ENCODE measurements around the gene AGPAT2.
"Not testable (repeated sequence)": the region's sequence is repeated elsewhere in the genome, so short reads cannot be mapped to it uniquely, and the experiment has no call there.

The AGPAT2 gene

GRCh38 chr9:136720251-136720897, 33.1 kb upstream of the AGPAT2 start:
- DNase-seq: no peak

GRCh38 chr9:136719195-136719880, 32.1 kb upstream of the AGPAT2 start:
- DNase-seq: no peak

GRCh38 chr9:136718345-136719194, 31.3 kb upstream of the AGPAT2 start:
- DNase-seq: no peak

DNA sequence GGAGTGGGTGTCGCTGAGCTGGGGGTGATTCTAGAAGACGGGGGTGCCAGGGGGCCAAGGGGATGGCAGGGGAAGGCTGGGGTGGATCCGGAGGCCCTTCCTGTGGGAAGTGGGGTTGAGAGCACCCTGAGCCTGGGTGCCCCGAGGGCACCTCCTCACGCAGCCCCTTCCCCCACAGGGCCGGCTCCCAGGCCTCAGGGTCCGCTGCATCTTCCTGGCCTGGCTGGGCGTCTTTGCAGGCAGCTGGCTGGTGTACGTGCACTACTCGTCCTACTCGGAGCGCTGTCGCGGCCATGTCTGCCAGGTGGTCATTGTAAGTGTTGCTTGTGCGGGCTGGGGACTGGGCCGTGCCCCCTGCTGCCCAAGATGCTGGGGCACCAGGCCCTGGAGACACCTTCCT, 30.1 kb upstream of the AGPAT2 start:
- DNase-seq: no peak

GRCh38 chr9:136714893-136715274, 27.6 kb upstream of the AGPAT2 start:
- DNase-seq: no peak

DNA sequence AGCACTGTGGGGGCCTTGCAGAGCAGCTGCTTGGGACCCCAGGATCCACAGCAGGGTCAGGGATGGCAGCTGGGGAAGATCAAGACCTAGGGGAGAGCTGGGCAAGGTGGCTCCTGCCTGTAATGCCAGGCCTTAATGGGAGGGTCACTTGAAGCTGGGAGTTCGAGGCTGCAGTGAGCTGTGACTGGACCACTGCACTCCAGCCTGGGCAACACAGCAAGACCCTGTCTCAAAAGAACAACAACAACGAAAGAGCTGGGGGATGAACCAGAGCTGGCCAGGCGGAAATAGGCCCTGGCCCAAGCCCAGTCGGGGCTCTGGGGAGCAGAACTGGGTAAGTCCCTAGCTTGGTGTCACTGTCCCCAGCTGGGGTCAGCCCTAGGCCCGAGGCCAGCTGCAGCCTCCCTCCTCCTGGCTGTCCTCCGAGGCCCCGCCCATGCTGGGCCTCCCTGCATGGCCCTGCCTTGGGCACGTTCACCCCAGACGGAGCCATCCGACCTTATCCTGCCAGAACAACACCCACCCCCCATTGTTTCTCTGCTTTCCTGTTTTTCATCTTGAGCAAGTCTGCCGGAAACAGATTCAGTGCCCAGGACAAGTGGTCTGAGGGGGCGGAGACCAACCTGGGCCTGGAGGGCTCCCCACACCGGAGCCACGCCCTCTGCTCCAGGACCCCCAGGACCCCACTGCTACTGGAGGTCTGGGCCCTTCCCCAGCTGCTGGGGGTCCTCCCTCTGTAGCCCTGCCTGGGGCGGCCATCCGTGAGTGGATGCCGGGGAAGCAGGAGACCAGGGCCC, 27.0 kb upstream of the AGPAT2 start:
- DNase-seq: no peak

- DNase-seq: no peak
Observed at GRCh38 chr9:136713550-136713949, 26.3 kb upstream of the AGPAT2 start.

- DNase-seq: no peak
Observed at GRCh38 chr9:136712690-136713544, 25.7 kb upstream of the AGPAT2 start.

GRCh38 chr9:136711751-136712689, 24.8 kb upstream of the AGPAT2 start, which contains the start of gene DIPK1B:
Gene DIPK1B (plus strand): TSS chr9:136712572. CDS start chr9:136712666, 94 bp downstream.
- no peak for DNase-seq

DNA sequence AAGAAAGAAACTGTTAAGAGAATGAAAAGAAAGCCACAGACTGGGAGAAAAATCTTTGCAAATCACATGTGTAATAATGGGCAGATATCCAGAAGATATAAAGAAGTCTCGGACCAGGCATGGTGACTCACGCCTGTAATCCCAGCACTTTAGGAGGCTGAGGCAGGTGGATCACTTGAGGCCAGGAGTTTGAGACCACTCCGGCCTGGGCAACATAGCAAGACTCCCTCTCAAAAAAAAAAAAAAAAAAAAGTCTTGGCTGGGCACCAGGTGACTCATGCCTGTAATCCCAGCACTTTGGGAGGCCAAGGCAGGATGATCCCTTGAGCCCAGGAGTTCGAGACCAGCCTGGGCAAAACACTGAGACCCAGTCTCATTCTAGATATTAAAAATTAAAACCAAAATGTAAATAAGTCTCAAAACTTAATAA, 24.0 kb upstream of the AGPAT2 start:
- DNase-seq: not testable (repeated sequence)

- DNase-seq: no peak
Observed at GRCh38 chr9:136710543-136710942, 23.3 kb upstream of the AGPAT2 start.

GRCh38 chr9:136709454-136710109, 22.3 kb upstream of the AGPAT2 start:
- no peak for DNase-seq

DNA sequence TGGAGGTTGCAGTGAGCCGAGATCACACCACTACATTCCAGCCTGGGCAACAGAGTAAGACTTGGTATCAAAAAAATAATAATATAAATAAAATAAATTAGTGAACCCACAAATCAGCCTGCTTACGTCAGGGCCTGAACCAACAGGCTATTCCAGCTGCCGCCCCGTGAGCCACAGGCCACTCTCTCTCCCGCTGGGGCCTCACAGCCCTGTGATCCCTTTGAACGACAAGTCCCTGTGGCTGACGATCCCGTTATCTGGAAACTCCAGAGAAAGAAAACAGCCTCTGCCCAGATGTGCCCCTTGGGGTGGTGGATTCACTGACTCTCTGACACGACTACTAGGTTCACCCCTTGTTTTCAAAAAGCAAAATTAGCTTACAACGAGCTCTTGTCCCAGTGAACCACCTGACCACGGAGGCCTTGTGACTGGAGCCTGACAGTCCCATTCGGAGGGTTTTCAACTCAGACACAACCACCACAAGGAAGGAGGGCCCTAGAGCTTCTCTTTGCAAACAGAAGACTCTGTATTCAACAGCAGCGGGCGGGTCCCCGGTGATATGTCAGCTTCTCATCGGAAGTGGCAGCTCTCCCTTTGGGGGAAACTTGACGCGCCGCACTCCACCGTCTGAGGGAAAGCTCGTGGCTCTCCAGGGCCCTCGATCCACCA, 20.7 kb upstream of the AGPAT2 start:
- no peak for DNase-seq

GRCh38 chr9:136707011-136707410, 19.8 kb upstream of the AGPAT2 start:
- DNase-seq: no peak

GRCh38 chr9:136705564-136705963, 18.3 kb upstream of the AGPAT2 start:
- DNase-seq: no peak

GRCh38 chr9:136704741-136705140, 17.5 kb upstream of the AGPAT2 start:
- not testable (repeated sequence) for DNase-seq

DNA sequence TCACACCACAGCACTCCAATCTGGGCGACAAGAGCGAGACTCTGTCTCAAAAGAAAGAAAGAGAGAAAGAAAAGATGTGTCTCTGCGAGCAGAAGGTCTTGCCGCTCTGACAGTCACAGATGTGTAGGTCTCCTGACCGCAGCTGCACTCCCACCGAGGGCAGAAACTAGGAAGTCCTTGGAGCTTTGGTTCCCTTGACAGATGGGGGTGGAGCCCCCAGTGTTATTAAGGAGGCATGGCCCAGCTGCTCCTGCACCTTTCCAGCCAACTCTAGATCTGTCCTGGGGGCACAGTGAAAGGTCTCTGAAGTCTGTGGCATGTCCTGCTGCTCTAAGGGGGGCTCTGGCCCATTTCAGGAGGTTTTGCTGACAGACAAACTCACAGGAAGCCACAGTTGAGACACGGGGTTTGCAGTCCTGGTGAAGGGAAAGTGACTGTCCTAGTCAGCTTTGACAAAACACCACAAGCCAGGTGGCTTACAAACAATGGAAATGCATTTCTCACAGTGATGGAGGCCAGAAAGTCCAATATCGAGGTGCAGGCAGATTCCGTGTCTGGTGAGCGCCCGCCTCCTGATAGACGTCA, 16.1 kb upstream of the AGPAT2 start:
- DNase-seq: no peak

GRCh38 chr9:136701668-136702053, 14.4 kb upstream of the AGPAT2 start:
- DNase-seq: no peak
